CD14-positive monocyte (primary cell): ENCODE results near the gene HNRNPCL1. TPM values are rescaled to one million over a fixed set of nuclear protein-coding genes. Genes with fewer than 3 reads are reported as not detected.
"Not testable (repeated sequence)": the region's sequence is repeated elsewhere in the genome, so short reads cannot be mapped to it uniquely, and the experiment has no call there.

Source experiments
- DNase-seq, 3 donors: peaks; one replicate each; pipeline ENCODE4 v3.0.0-alpha.2; 2011 to 2022
- H2AFZ ChIP-seq: 2 replicates; pipeline ENCODE4 v1.6.0; 2012; ENCODE audit warnings: mild to moderate bottlenecking, low read depth, low read length, inconsistent platforms; ENCODE audit not compliant: insufficient read depth, poor library complexity, severe bottlenecking
- H3K27ac ChIP-seq, 2 donors: 1 replicate in 1 of 2; 2 replicates in 1 of 2; pipeline ENCODE4 v1.5.1; 2012 to 2013; ENCODE audit warnings: low read length in 2 of 2, control low read depth in 1 of 2, inconsistent platforms in 1 of 2, low read depth in 1 of 2, mild to moderate bottlenecking in 1 of 2
- H3K27me3 ChIP-seq, 2 donors: one replicate each; pipeline versions ENCODE4 v1.6.0 to v1.6.1; 2011 to 2013; ENCODE audit warnings: low read length in 2 of 2; ENCODE audit not compliant: control insufficient read depth in 2 of 2, insufficient read depth in 2 of 2
- H3K36me3 ChIP-seq, 2 donors: replicated peaks in 1 of 2; 1 replicate in 1 of 2; 2 replicates in 1 of 2; pipeline versions ENCODE4 v1.5.1 to v1.6.1; 2012 to 2013; ENCODE audit warnings: low read length in 2 of 2, control low read depth in 1 of 2, inconsistent platforms in 1 of 2, mild to moderate bottlenecking in 1 of 2; ENCODE audit not compliant: insufficient read depth in 2 of 2, control insufficient read depth in 1 of 2
- H3K4me1 ChIP-seq, 2 donors: 1 replicate in 1 of 2; 2 replicates in 1 of 2; pipeline versions ENCODE4 v1.5.1 to v1.6.1; 2012 to 2013; ENCODE audit warnings: low read length in 2 of 2, control low read depth in 1 of 2, inconsistent platforms in 1 of 2, mild to moderate bottlenecking in 1 of 2, moderate library complexity in 1 of 2; ENCODE audit not compliant: insufficient read depth in 2 of 2, control insufficient read depth in 1 of 2
- H3K4me2 ChIP-seq: replicated peaks from 2 replicates; pipeline ENCODE3; 2012; ENCODE audit warnings: low read length, moderate library complexity, mild to moderate bottlenecking; ENCODE audit not compliant: poor library complexity, severe bottlenecking; ENCODE audit errors: extremely low read depth
- H3K4me3 ChIP-seq, 3 experiments: fragments of 200-600 bp in 1 of 3; sonication (generic) in 1 of 3; replicated peaks in 1 of 3; 1 replicate in 2 of 3; 2 replicates in 1 of 3; pipeline ENCODE4 v1.5.1; 2011 to 2013; ENCODE audit warnings: low read length in 3 of 3, mild to moderate bottlenecking in 3 of 3, control low read depth in 2 of 3, low read depth in 2 of 3, inconsistent platforms in 1 of 3, moderate library complexity in 1 of 3
- H3K79me2 ChIP-seq: 2 replicates; pipeline ENCODE4 v1.6.0; 2012; ENCODE audit warnings: mild to moderate bottlenecking, control low read depth, inconsistent platforms, low read length, moderate library complexity; ENCODE audit not compliant: insufficient read depth
- H3K9ac ChIP-seq: 2 replicates; pipeline ENCODE4 v1.6.0; 2017; ENCODE audit warnings: low read length, mild to moderate bottlenecking; ENCODE audit not compliant: insufficient read depth, poor library complexity, severe bottlenecking
- H3K9me3 ChIP-seq, 2 donors: replicated peaks in 1 of 2; 1 replicate in 1 of 2; 2 replicates in 1 of 2; pipeline versions ENCODE4 v1.5.1 to v1.6.1; 2012 to 2013; ENCODE audit warnings: low read length in 2 of 2, control low read depth in 1 of 2; ENCODE audit not compliant: control insufficient read depth in 1 of 2, insufficient read depth in 1 of 2
- H4K20me1 ChIP-seq: 2 replicates; pipeline ENCODE4 v1.6.0; 2012; ENCODE audit warnings: mild to moderate bottlenecking, low read length, control low read depth, moderate library complexity; ENCODE audit not compliant: insufficient read depth
- H3K27ac Mint-ChIP-seq, 7 donors: one replicate each; pipeline ENCODE4 v1.8.0; 2020; ENCODE audit warnings: mild to moderate bottlenecking in 7 of 7, mixed read lengths in 7 of 7, moderate library complexity in 6 of 7, inconsistent platforms in 2 of 7
- H3K27me3 Mint-ChIP-seq, 3 donors: one replicate each; pipeline ENCODE4 v1.8.0; 2021 to 2022; ENCODE audit warnings: low read depth in 3 of 3, mild to moderate bottlenecking in 3 of 3, mixed read lengths in 3 of 3, moderate library complexity in 3 of 3, inconsistent platforms in 1 of 3
- H3K36me3 Mint-ChIP-seq, 2 donors: one replicate each; pipeline ENCODE4 v1.8.0; 2020; ENCODE audit warnings: mixed read lengths in 2 of 2, inconsistent platforms in 1 of 2, mild to moderate bottlenecking in 1 of 2
- H3K4me1 Mint-ChIP-seq: one replicate; pipeline ENCODE4 v1.8.0; 2020; ENCODE audit warnings: mild to moderate bottlenecking, mixed read lengths
- H3K4me3 Mint-ChIP-seq, 2 donors: one replicate each; pipeline ENCODE4 v1.8.0; 2020; ENCODE audit warnings: mild to moderate bottlenecking in 2 of 2, mixed read lengths in 2 of 2, moderate library complexity in 1 of 2
- H3K9me3 Mint-ChIP-seq, 7 donors: one replicate each; pipeline ENCODE4 v1.8.0; 2020 to 2022; ENCODE audit warnings: mixed read lengths in 7 of 7, mild to moderate bottlenecking in 6 of 7, moderate library complexity in 6 of 7, inconsistent platforms in 2 of 7
- WGBS: methylation state at CpG from one replicate; pipeline ENCODE4 v1.1.5; 2013; ENCODE audit warnings: missing lambda C conversion rate; ENCODE audit not compliant: insufficient coverage; 5-methylcytosine and 5-hydroxymethylcytosine counted together
- intact Hi-C, 2 donors: fragments of 100-400 bp; cut with micrococcal nuclease; formaldehyde crosslinking; loops; one replicate each; pipeline versions ENCODE4 v1.15.0 to v1.15.1; 2023
- polyA minus RNA-seq: library from RNA; depleted of rRNA, polyadenylated mRNA; stranded (reverse); fragments of >200 nt; gene quantifications from 2 replicates; pipeline ENCODE4 v1.2.3, GENCODE V29; 2012
- polyA plus RNA-seq, 3 donors: library from polyadenylated mRNA; depleted of rRNA in 1 of 3; unstranded in 2 of 3; stranded (reverse) in 1 of 3; fragments of 300-500 nt in 2 of 3; fragments of >200 nt in 1 of 3; fragmentation: Illumina TruSeq in 2 of 3; gene quantifications; 1 replicate in 2 of 3; 2 replicates in 1 of 3; pipeline ENCODE4 v1.2.3, GENCODE V29; 2012 to 2021
- total RNA-seq, 12 experiments: library from RNA in 1 of 12; stranded (reverse) in 1 of 12; fragments of 120-200 nt in 1 of 12; gene quantifications; one replicate each; pipeline ENCODE4 v1.2.4 and lab custom pipeline; 2013 to 2026; ENCODE audit warnings: mixed read lengths in 6 of 12, inconsistent platforms in 1 of 12

HNRNPCL1 gene
- total RNA-seq (2013): not detected
- polyA plus RNA-seq (not detected), polyA minus RNA-seq (not detected in 2 replicates), total RNA-seq (lab: John Stamatoyannopoulos, UW) (0 to 0.35 (median 0.17) reads per million in 11 experiments)

- H3K9me3 ChIP-seq, H3K27me3 ChIP-seq, intact Hi-C loops, H3K4me3 ChIP-seq, H3K4me1 ChIP-seq, H3K27me3 Mint-ChIP-seq, DNase-seq, H3K36me3 Mint-ChIP-seq, H4K20me1 ChIP-seq, H3K79me2 ChIP-seq, H3K4me2 ChIP-seq, H3K9ac ChIP-seq, H3K36me3 ChIP-seq, H3K27ac Mint-ChIP-seq, H3K27ac ChIP-seq, H3K4me3 Mint-ChIP-seq, H3K4me1 Mint-ChIP-seq, H2AFZ ChIP-seq: not testable (repeated sequence)
- H3K9me3 Mint-ChIP-seq: peaks cover 2 to 13% (median 10%) of the 10 kb centered on the region in 7 donors
- whole genome bisulfite sequencing: 100% methylated on average over 2 of the region's 7 CpGs
Measured at GRCh38 chr1:12848620-12849019, at the start of gene HNRNPCL1. Gene HNRNPCL1, minus strand, starts transcription at chr1:12848720. Its CDS starts 431 bp downstream, at chr1:12848289.

- H3K4me1 Mint-ChIP-seq, H3K4me3 Mint-ChIP-seq, H3K9me3 Mint-ChIP-seq: not testable (repeated sequence)
Measured at GRCh38 chr1:12898170-12898569, 49.6 kb upstream of the HNRNPCL1 start, which contains the start of gene PRAMEF10. Gene PRAMEF10, minus strand, starts transcription at chr1:12898270. Its CDS starts 2,423 bp downstream, at chr1:12895847.

GRCh38 chr1:12886101-12886500 lies 37.6 kb upstream of the HNRNPCL1 start, which contains the start of gene PRAMEF4:
Gene PRAMEF4, minus strand, starts transcription at chr1:12886201. Its CDS starts 2,807 bp downstream, at chr1:12883394.
- WGBS: no CpG with 5 or more reads among the region's 3 CpGs
- H3K27me3 Mint-ChIP-seq: not testable (repeated sequence)

More at GRCh38 chr1:12898170-12898569, 49.6 kb upstream of the HNRNPCL1 start, which contains the start of gene PRAMEF10:
- intact Hi-C loops, H4K20me1 ChIP-seq, DNase-seq, H3K36me3 Mint-ChIP-seq, H2AFZ ChIP-seq, H3K4me3 ChIP-seq, H3K4me2 ChIP-seq, H3K9ac ChIP-seq, H3K27ac Mint-ChIP-seq, H3K27me3 Mint-ChIP-seq, H3K27me3 ChIP-seq, H3K4me1 ChIP-seq, H3K36me3 ChIP-seq, H3K27ac ChIP-seq, H3K9me3 ChIP-seq, H3K79me2 ChIP-seq: not testable (repeated sequence)
- no CpG with 5 or more reads among the region's 1 CpG for WGBS

GRCh38 chr1:12878453-12878852 lies 29.9 kb upstream of the HNRNPCL1 start:
- H3K4me1 Mint-ChIP-seq, H2AFZ ChIP-seq, H3K4me3 ChIP-seq, H3K4me3 Mint-ChIP-seq, H3K9me3 Mint-ChIP-seq, intact Hi-C loops, H3K27me3 ChIP-seq, H3K9ac ChIP-seq, H3K27ac Mint-ChIP-seq, H3K36me3 ChIP-seq, H3K36me3 Mint-ChIP-seq, DNase-seq, H3K4me2 ChIP-seq, H3K79me2 ChIP-seq, H3K9me3 ChIP-seq, H3K27me3 Mint-ChIP-seq, H3K27ac ChIP-seq, H4K20me1 ChIP-seq, H3K4me1 ChIP-seq: not testable (repeated sequence)
- 90% methylated on average over 2 of the region's 4 CpGs for WGBS

More at GRCh38 chr1:12886101-12886500, 37.6 kb upstream of the HNRNPCL1 start, which contains the start of gene PRAMEF4:
- H3K27ac Mint-ChIP-seq, H3K79me2 ChIP-seq, H4K20me1 ChIP-seq, H2AFZ ChIP-seq, DNase-seq, H3K9me3 Mint-ChIP-seq, H3K9me3 ChIP-seq, H3K36me3 Mint-ChIP-seq, H3K4me3 Mint-ChIP-seq, H3K4me2 ChIP-seq, H3K4me3 ChIP-seq, H3K27ac ChIP-seq, H3K4me1 ChIP-seq, intact Hi-C loops, H3K27me3 ChIP-seq, H3K4me1 Mint-ChIP-seq, H3K36me3 ChIP-seq, H3K9ac ChIP-seq: not testable (repeated sequence)
